Activated T-cell treated with anti-CD3 and anti-CD28 coated beads, Interleukin-2, amount 50 U/mL, for 72 hours (primary cell): ENCODE measurements around the gene NHLRC2. TPM values are rescaled to one million over a fixed set of nuclear protein-coding genes. Genes with fewer than 3 reads are reported as not detected.

Experiments
- ATAC-seq, 2 donors: fragments of 150-1000 bp; cut with Tn5 transposase; replicated peaks in 1 of 2; 2 replicates each; pipeline ENCODE4 v1.10.0; 2021; ENCODE audit warnings: moderate library complexity in 2 of 2, mild to moderate bottlenecking in 1 of 2
- DNase-seq, 2 donors: peaks; one replicate each; pipeline ENCODE4 v3.0.0; 2021 to 2022; ENCODE audit warnings: mixed read lengths in 1 of 2
- H3K27ac Mint-ChIP-seq: one replicate; pipeline ENCODE4 v1.8.0; 2022; ENCODE audit warnings: mild to moderate bottlenecking, moderate library complexity, mixed read lengths
- H3K27me3 Mint-ChIP-seq: one replicate; pipeline ENCODE4 v1.8.0; 2022; ENCODE audit warnings: low read depth, mixed read lengths
- H3K36me3 Mint-ChIP-seq, 2 donors: one replicate each; pipeline ENCODE4 v1.8.0; 2022; ENCODE audit warnings: mixed read lengths in 2 of 2, mild to moderate bottlenecking in 1 of 2; ENCODE audit not compliant: insufficient read depth in 2 of 2
- H3K4me1 Mint-ChIP-seq: one replicate; pipeline ENCODE4 v1.8.0; 2022; ENCODE audit warnings: low read depth, mixed read lengths
- H3K4me3 Mint-ChIP-seq, 2 donors: one replicate each; pipeline ENCODE4 v1.8.0; 2022; ENCODE audit warnings: mild to moderate bottlenecking in 2 of 2, mixed read lengths in 2 of 2, moderate library complexity in 2 of 2
- H3K9me3 Mint-ChIP-seq, 2 donors: one replicate each; pipeline ENCODE4 v1.8.0; 2022; ENCODE audit warnings: mixed read lengths in 2 of 2
- total RNA-seq, 2 donors: library from RNA; stranded (reverse); gene quantifications; one replicate each; pipeline ENCODE4 v1.2.3, GENCODE V29; 2022

NHLRC2 gene
- total RNA-seq, 2 donors from 2014 or later: 30.6 to 30.9 TPM

GRCh38 chr10:113920875-113921274 is 66.4 kb downstream of the NHLRC2 start:
- Mint-ChIP-seq H3K9me3 (no peaks in the 10 kb centered on the region), H3K4me1 (peaks cover 15% of the 10 kb centered on the region), H3K4me3 (no peak overlapping the region), H3K27ac (no peak overlapping the region), H3K36me3 (peaks cover 3 to 9% of the 10 kb centered on the region in 2 donors), H3K27me3 (peaks cover 15% of the 10 kb centered on the region)
- ATAC-seq (no peak), DNase-seq (no peak)

- H3K4me3 Mint-ChIP-seq: no peak overlapping the region
These were observed 67.3 kb downstream of the NHLRC2 start for GRCh38 chr10:113921561-113922370.

GRCh38 chr10:113922787-113923570 is 68.5 kb downstream of the NHLRC2 start:
- DNase-seq: no peak
- Mint-ChIP-seq H3K9me3 (no peaks in the 10 kb centered on the region), H3K4me3 (no peak overlapping the region)

More at GRCh38 chr10:113921561-113922370, 67.3 kb downstream of the NHLRC2 start:
- Mint-ChIP-seq H3K9me3 (no peaks in the 10 kb centered on the region), H3K27ac (no peak overlapping the region), H3K36me3 (peaks cover 3 to 9% of the 10 kb centered on the region in 2 donors), H3K4me1 (peaks cover 10% of the 10 kb centered on the region), H3K27me3 (peaks cover 20% of the 10 kb centered on the region)
- no peak for ATAC-seq
- no peak for DNase-seq

GRCh38 chr10:113924186-113924585 is 69.7 kb downstream of the NHLRC2 start:
- H3K4me1 Mint-ChIP-seq: peaks cover 10% of the 10 kb centered on the region
- no peaks in the 10 kb centered on the region for H3K9me3 Mint-ChIP-seq
- H3K4me3 Mint-ChIP-seq: no peak overlapping the region
- H3K36me3 Mint-ChIP-seq: peaks cover 0 to 3% of the 10 kb centered on the region in 2 donors
- ATAC-seq (no peak), DNase-seq (no peak)
- H3K27ac Mint-ChIP-seq: no peak overlapping the region
- peaks cover 35% of the 10 kb centered on the region for H3K27me3 Mint-ChIP-seq

More at GRCh38 chr10:113922787-113923570, 68.5 kb downstream of the NHLRC2 start:
- Mint-ChIP-seq H3K27me3 (peaks cover 29% of the 10 kb centered on the region), H3K27ac (no peak overlapping the region), H3K36me3 (peaks cover 0 to 3% of the 10 kb centered on the region in 2 donors), H3K4me1 (peaks cover 10% of the 10 kb centered on the region)
- ATAC-seq: peak in 1 of 2 donors; percentile 20

GRCh38 chr10:113924664-113925063 is 70.2 kb downstream of the NHLRC2 start:
- H3K27ac Mint-ChIP-seq: no peak overlapping the region
- no peak for DNase-seq
- H3K4me1 Mint-ChIP-seq: peaks cover 10% of the 10 kb centered on the region
- peaks cover 0 to 3% of the 10 kb centered on the region in 2 donors for H3K36me3 Mint-ChIP-seq
- peaks cover 39% of the 10 kb centered on the region for H3K27me3 Mint-ChIP-seq
- no peaks in the 10 kb centered on the region for H3K9me3 Mint-ChIP-seq
- no peak overlapping the region for H3K4me3 Mint-ChIP-seq
- ATAC-seq: no peak

GRCh38 chr10:113927440-113927839 is 73.0 kb downstream of the NHLRC2 start:
- H3K36me3 Mint-ChIP-seq: peaks cover 0 to 3% of the 10 kb centered on the region in 2 donors
- H3K27me3 Mint-ChIP-seq: peaks cover 29% of the 10 kb centered on the region
- no peak overlapping the region for H3K27ac Mint-ChIP-seq
- DNase-seq (no peak), ATAC-seq (no peak)
- H3K4me3 Mint-ChIP-seq: no peak overlapping the region
- no peaks in the 10 kb centered on the region for H3K9me3 Mint-ChIP-seq
- peaks cover 10% of the 10 kb centered on the region for H3K4me1 Mint-ChIP-seq

- Mint-ChIP-seq H3K9me3 (no peaks in the 10 kb centered on the region), H3K36me3 (no peaks in the 10 kb centered on the region), H3K4me3 (no peak overlapping the region), H3K27ac (no peak overlapping the region), H3K4me1 (no peaks in the 10 kb centered on the region), H3K27me3 (peaks cover 28% of the 10 kb centered on the region)
- ATAC-seq (no peak), DNase-seq (no peak)
These were observed 74.4 kb downstream of the NHLRC2 start for GRCh38 chr10:113928830-113929229.

- no peaks in the 10 kb centered on the region for H3K4me1 Mint-ChIP-seq
- ATAC-seq (no peak), DNase-seq (no peak)
- H3K27ac Mint-ChIP-seq: no peak overlapping the region
- H3K27me3 Mint-ChIP-seq: peaks cover 28% of the 10 kb centered on the region
- no peak overlapping the region for H3K4me3 Mint-ChIP-seq
- no peaks in the 10 kb centered on the region for H3K9me3 Mint-ChIP-seq
- H3K36me3 Mint-ChIP-seq: no peaks in the 10 kb centered on the region
These were observed 75.1 kb downstream of the NHLRC2 start for GRCh38 chr10:113929522-113929921.

- Mint-ChIP-seq H3K4me1 (no peaks in the 10 kb centered on the region), H3K36me3 (no peaks in the 10 kb centered on the region), H3K9me3 (no peaks in the 10 kb centered on the region), H3K27ac (no peak overlapping the region), H3K27me3 (peaks cover 28% of the 10 kb centered on the region), H3K4me3 (no peak overlapping the region)
- ATAC-seq: no peak
- DNase-seq: no peak
These were observed 76.1 kb downstream of the NHLRC2 start for GRCh38 chr10:113930482-113931057.

- ATAC-seq: no peak
- DNase-seq: no peak
- Mint-ChIP-seq H3K4me1 (no peaks in the 10 kb centered on the region), H3K27ac (no peak overlapping the region), H3K4me3 (no peak overlapping the region), H3K36me3 (no peaks in the 10 kb centered on the region), H3K9me3 (no peaks in the 10 kb centered on the region), H3K27me3 (peaks cover 14% of the 10 kb centered on the region)
These were observed 78.4 kb downstream of the NHLRC2 start for GRCh38 chr10:113932854-113933253.

GRCh38 chr10:113933894-113934532 is 79.6 kb downstream of the NHLRC2 start:
- no peaks in the 10 kb centered on the region for H3K9me3 Mint-ChIP-seq
- H3K36me3 Mint-ChIP-seq: no peaks in the 10 kb centered on the region
- H3K4me3 Mint-ChIP-seq: no peak overlapping the region
- no peaks in the 10 kb centered on the region for H3K4me1 Mint-ChIP-seq
- DNase-seq (no peak), ATAC-seq (no peak)
- H3K27ac Mint-ChIP-seq: no peak overlapping the region
- H3K27me3 Mint-ChIP-seq: peaks cover 14% of the 10 kb centered on the region

GRCh38 chr10:113937258-113937657 is 82.8 kb downstream of the NHLRC2 start:
- Mint-ChIP-seq H3K27me3 (peaks cover 26% of the 10 kb centered on the region), H3K4me1 (peaks cover 5% of the 10 kb centered on the region)

GRCh38 chr10:113937756-113938155 is 83.3 kb downstream of the NHLRC2 start:
- Mint-ChIP-seq H3K36me3 (no peaks in the 10 kb centered on the region), H3K27ac (no peak overlapping the region), H3K4me3 (no peak overlapping the region), H3K27me3 (peaks cover 24% of the 10 kb centered on the region), H3K4me1 (peaks cover 5% of the 10 kb centered on the region), H3K9me3 (no peaks in the 10 kb centered on the region)
- no peak for ATAC-seq
- DNase-seq: no peak

More at GRCh38 chr10:113937258-113937657, 82.8 kb downstream of the NHLRC2 start:
- DNase-seq: no peak
- Mint-ChIP-seq H3K36me3 (no peaks in the 10 kb centered on the region), H3K4me3 (no peak overlapping the region), H3K9me3 (no peaks in the 10 kb centered on the region), H3K27ac (no peak overlapping the region)
- no peak for ATAC-seq
